Bronchial epithelial cell (primary cell): Measurements from ENCODE around the gene ZMAT5. TPM values are rescaled to one million over a fixed set of nuclear protein-coding genes. Genes with fewer than 3 reads are reported as not detected.

Source experiments
- DNase-seq: peaks from one replicate; pipeline ENCODE4 v3.0.0-alpha.2; 2010; ENCODE audit warnings: low read depth
- FAIRE-seq: peaks from 2 replicates; lab custom pipeline; 2011; peaks lifted over from hg19 to GRCh38; lab: Jason Lieb, UNC
- H3K27me3 ChIP-seq: 2 replicates; pipeline ENCODE4 v1.5.1; 2011; ENCODE audit warnings: low read length; ENCODE audit not compliant: control insufficient read depth, insufficient read depth
- H3K36me3 ChIP-seq: 2 replicates; pipeline ENCODE4 v1.5.1; 2011; ENCODE audit warnings: low read length; ENCODE audit not compliant: control insufficient read depth, insufficient read depth
- H3K4me3 ChIP-seq: 2 replicates; pipeline ENCODE4 v1.5.1; 2011; ENCODE audit warnings: mild to moderate bottlenecking, low read depth, low read length, control low read depth
- total RNA-seq: library from RNA; depleted of rRNA; stranded (reverse); fragments of >200 nt; gene quantifications from 2 replicates; pipeline ENCODE4 v1.2.1, GENCODE V29; 2014
- TF ChIP-seq, protein P1 (sequence below): IDR thresholded peaks from 2 replicates; pipeline ENCODE4 v1.5.1; 2011; ENCODE audit warnings: mild to moderate bottlenecking, moderate library complexity, low read length, control low read depth, inconsistent platforms; ENCODE audit not compliant: insufficient read depth, severe bottlenecking

Gene ZMAT5
- total RNA-seq, 1 donor from 2014 or later = 24.7 TPM

DNA sequence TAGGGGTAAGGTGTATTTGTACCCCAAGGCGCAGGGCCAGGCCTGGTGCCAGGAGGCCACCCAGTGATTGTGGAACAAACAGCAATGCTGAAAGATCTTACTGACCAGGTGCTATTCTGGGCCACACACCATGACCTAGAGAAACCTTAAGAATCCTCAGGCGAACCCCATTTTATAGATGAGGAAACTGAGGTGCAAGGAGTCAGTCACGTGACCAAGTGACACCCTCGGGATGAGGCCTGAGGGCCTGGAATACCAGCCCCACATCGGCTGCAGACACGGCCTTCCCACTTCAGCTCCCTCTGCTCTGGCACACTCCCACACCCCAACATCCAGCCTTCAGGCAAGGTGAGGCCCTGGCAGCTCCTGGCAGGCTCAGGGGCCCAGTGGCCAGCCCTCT lies 33.9 kb downstream of the ZMAT5 start:
- FAIRE-seq = no peak
- no peak for DNase-seq
- TF ChIP-seq, protein P1, sequence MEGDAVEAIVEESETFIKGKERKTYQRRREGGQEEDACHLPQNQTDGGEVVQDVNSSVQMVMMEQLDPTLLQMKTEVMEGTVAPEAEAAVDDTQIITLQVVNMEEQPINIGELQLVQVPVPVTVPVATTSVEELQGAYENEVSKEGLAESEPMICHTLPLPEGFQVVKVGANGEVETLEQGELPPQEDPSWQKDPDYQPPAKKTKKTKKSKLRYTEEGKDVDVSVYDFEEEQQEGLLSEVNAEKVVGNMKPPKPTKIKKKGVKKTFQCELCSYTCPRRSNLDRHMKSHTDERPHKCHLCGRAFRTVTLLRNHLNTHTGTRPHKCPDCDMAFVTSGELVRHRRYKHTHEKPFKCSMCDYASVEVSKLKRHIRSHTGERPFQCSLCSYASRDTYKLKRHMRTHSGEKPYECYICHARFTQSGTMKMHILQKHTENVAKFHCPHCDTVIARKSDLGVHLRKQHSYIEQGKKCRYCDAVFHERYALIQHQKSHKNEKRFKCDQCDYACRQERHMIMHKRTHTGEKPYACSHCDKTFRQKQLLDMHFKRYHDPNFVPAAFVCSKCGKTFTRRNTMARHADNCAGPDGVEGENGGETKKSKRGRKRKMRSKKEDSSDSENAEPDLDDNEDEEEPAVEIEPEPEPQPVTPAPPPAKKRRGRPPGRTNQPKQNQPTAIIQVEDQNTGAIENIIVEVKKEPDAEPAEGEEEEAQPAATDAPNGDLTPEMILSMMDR = no peak
- Histone ChIP-seq H3K4me3 (no peak overlapping the region), H3K27me3 (no peaks in the 10 kb centered on the region), H3K36me3 (no peaks in the 10 kb centered on the region)

DNA sequence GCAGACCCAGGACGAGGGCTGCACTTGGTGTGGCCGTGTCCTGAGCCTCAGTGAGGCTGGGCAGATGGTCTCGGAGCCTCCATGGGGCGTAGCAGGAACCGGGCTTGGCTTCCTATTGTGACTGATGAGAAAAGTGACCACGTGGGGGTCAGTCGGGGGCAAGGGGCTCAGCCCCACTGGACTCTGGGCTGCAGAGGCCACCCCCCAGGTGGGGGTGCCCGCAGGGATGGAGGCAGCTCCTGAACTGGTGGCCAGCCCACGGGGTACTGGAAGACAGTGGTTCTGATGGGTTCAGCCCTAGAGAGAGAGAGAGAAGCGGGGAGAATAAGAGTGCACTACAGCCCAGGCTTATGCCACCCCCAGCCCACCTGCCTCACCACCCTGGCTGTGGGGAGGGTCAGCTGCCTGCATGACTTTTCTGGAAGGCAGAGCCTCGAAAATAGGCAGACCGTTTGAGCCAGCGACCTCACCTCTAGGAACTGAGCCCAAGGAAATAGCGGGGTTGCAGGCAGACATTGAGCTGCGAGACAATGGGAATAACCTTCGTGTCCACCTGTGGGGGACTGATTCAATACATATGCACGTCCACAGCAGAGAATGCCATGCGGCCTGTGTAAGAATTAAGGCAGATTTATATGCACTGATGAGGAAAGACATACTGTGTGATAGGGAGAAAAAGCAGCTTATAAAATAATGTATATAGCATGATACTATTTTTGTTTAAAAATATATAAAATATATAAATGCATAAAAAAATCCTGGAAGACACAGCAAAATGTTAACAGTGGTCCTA lies 35.6 kb downstream of the ZMAT5 start:
- FAIRE-seq (no peak), DNase-seq (no peak)
- H3K27me3 ChIP-seq = no peaks in the 10 kb centered on the region
- TF ChIP-seq, protein P1 = no peak
- H3K4me3 ChIP-seq = no peak overlapping the region
- no peaks in the 10 kb centered on the region for H3K36me3 ChIP-seq

DNA sequence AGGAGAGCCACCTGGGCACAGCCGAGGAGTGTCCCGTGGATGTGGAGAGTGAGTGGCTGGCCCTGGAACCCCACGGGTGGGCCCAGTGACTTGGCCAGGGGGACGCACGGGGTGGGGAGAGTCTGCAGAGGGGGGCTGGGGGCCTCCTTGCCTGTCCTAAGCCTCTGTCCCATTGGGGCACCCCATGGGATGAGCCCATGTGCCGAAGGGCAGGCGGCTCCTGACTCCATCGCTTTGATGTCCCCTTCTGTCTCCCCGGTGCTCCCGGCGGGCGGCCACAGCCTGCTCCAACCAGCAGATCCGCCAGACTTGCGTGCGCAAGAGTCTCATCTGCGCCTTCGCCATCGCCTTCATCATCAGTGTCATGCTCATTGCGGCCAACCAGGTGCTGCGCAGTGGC lies 37.6 kb downstream of the ZMAT5 start:
- H3K36me3 ChIP-seq = no peaks in the 10 kb centered on the region
- TF ChIP-seq, protein P1 = no peak
- FAIRE-seq (no peak), DNase-seq (no peak)
- peaks cover 2% of the 10 kb centered on the region for H3K27me3 ChIP-seq
- H3K4me3 ChIP-seq = no peak overlapping the region

DNA sequence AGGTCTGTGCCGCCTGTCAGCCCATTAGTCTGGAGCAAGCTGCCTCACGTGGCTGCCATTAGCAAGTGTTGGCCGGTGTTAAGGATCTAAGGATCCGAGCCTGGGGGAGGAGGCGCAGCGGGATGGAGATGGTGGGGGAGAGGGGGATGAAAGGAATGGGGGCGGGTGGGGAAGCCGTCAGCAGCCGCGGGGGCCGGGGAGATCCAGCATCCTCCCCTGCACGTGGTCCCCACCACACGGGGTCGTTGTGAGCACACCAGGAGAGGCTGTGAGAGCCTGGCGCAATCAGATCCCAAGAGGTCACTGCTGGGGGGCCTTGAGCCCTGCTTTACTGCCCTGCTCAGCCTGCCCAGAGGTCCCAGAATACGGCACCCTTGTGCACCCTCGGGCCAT lies 39.7 kb downstream of the ZMAT5 start:
- Histone ChIP-seq H3K4me3 (no peak overlapping the region), H3K36me3 (no peaks in the 10 kb centered on the region), H3K27me3 (peaks cover 2% of the 10 kb centered on the region)
- DNase-seq (no peak), FAIRE-seq (no peak)
- TF ChIP-seq, protein P1 = peak; percentile 61

DNA sequence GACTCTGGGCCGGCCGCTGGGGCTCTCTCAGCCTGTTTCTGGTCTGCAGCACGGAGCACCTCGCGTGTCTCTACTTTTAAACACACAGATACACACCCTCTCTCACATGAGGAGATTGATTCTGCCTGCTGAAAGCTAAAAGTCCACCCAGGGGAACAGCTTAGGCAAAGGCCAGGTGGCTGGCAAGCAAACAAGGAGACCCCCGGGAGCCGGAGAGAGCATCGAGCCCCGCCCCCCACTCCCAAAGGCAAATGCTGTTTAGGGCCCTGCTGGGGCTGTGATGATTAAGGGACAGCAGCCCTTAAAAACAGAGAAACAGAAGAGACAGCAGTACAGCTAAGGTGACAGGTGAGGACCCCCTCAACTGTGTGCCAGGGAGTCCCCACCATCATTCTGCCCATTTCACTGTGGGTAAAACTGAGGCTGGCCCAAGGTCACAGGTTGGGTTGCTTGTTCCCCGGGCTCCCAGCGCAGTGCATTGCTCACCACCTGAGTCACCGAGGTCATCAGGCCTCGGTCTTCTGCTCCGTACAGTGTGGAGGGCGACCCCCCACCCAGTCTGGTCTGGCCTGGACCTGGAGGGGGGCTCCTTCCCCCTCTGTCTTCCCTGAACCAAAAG lies 40.2 kb downstream of the ZMAT5 start:
- no peak overlapping the region for H3K4me3 ChIP-seq
- FAIRE-seq (no peak), DNase-seq (no peak)
- TF ChIP-seq, protein P1 = no peak
- peaks cover 2% of the 10 kb centered on the region for H3K27me3 ChIP-seq
- H3K36me3 ChIP-seq = no peaks in the 10 kb centered on the region
